Adrenal gland (tissue), 12 donors: ENCODE measurements around the gene FXYD1. TPM values are rescaled to one million over a fixed set of nuclear protein-coding genes. Genes with fewer than 3 reads are reported as not detected.
A peak's percentile ranks its signal among the peaks of the same experiment; 100 is the strongest.

ENCODE experiments used
- DNase-seq, 7 donors: peaks; one replicate each; pipeline ENCODE4 v3.0.0-alpha.2; 2019 to 2020
- H3K27ac ChIP-seq, 5 donors: fragments of 200-600 bp; sonication (generic) in 4 of 5; 1 replicate in 3 of 5; 2 replicates in 2 of 5; pipeline versions ENCODE4 v1.5.1 to v1.8.0; 2016 to 2020; ENCODE audit warnings: mild to moderate bottlenecking in 1 of 5
- H3K27me3 ChIP-seq: fragments of 200-600 bp; 2 replicates; pipeline ENCODE4 v1.8.0; 2021
- H3K36me3 ChIP-seq, 2 donors: fragments of 200-600 bp; replicated peaks in 1 of 2; 1 replicate in 1 of 2; 2 replicates in 1 of 2; pipeline versions ENCODE4 v1.5.1 to v1.8.0; 2018 to 2022
- H3K4me1 ChIP-seq, 2 donors: fragments of 200-600 bp; replicated peaks in 1 of 2; 1 replicate in 1 of 2; 2 replicates in 1 of 2; pipeline versions ENCODE4 v1.5.1 to v1.8.0; 2018 to 2021
- H3K4me3 ChIP-seq, 4 donors: fragments of 200-600 bp; sonication (generic) in 3 of 4; one replicate each; pipeline ENCODE4 v1.5.1; 2016 to 2018
- H3K9me3 ChIP-seq, 3 donors: fragments of 200-600 bp; sonication (generic) in 1 of 3; replicated peaks in 1 of 3; 1 replicate in 2 of 3; 2 replicates in 1 of 3; pipeline versions ENCODE4 v1.5.1 to v1.8.0; 2016 to 2021
- POLR2A ChIP-seq, 2 donors: fragments of 450-650 bp; IDR thresholded peaks; one replicate each; pipeline ENCODE4 v1.6.1; 2017; ENCODE audit warnings: antibody characterized with exemption in 2 of 2, mild to moderate bottlenecking in 2 of 2, moderate library complexity in 1 of 2
- WGBS, 4 donors: extraction: QIAGEN DNeasy Blood & Tissue Kit in 2 of 4; methylation state at CpG; one replicate each; pipeline versions ENCODE4 v1.1.5 to v1.1.7; 2013 to 2017; 5-methylcytosine and 5-hydroxymethylcytosine counted together
- intact Hi-C, 2 donors: fragments of 100-400 bp; cut with DNase I; formaldehyde crosslinking; loops; one replicate each; pipeline versions ENCODE4 v1.14.1 to v1.15.0; 2022 to 2023
- polyA plus RNA-seq, 3 donors: library from polyadenylated mRNA; stranded (reverse); fragments of 200-250 nt in 2 of 3; fragments of 350-450 nt in 1 of 3; fragmentation: Illumina TruSeq in 1 of 3; extraction: RNeasy Lipid Tissue Mini Kit (QIAGEN cat#74804) in 1 of 3; gene quantifications; one replicate each; pipeline ENCODE4 v1.2.3, GENCODE V29; 2013 to 2014
- total RNA-seq, 9 donors: library from RNA; depleted of rRNA in 4 of 9; stranded (reverse); fragments of >200 nt in 4 of 9; fragments of 120-200 nt in 1 of 9; fragmentation: NEBNext Ultra II Directional in 1 of 9; extraction: Animal tissue kit (Norgen Biotek cat#: 25700) in 1 of 9; gene quantifications; one replicate each; pipeline versions ENCODE4 v1.1.0 to v1.2.4, GENCODE V29; 2013 to 2023
- TF ChIP-seq, protein P1 (sequence below), 6 experiments: fragments of 450-650 bp in 4 of 6; fragments of 200-600 bp in 2 of 6; sonication (generic) in 1 of 6; IDR thresholded peaks; 1 replicate in 5 of 6; 2 replicates in 1 of 6; pipeline versions ENCODE4 v1.5.1 to v1.8.0; 2016 to 2021; ENCODE audit warnings: antibody characterized with exemption in 6 of 6, mild to moderate bottlenecking in 2 of 6, moderate library complexity in 1 of 6
- donor health status: healthy with polysubstance abuse.
- donor health status: Bipolar disorder and iron deficiency.
- donor health status: DM: yes; HTN: yes; CAD: no.
- donor health status: DM: no; HTN: no; CAD: no.
- donor health status: DM: no; HTN: no; CAD: no.
- donor health status: DM: yes; HTN: yes; CAD: no.

Gene FXYD1
- total and polyA plus RNA-seq, 12 donors = 2.0 to 58.6 (median 9.4) TPM; not detected in 1

DNA sequence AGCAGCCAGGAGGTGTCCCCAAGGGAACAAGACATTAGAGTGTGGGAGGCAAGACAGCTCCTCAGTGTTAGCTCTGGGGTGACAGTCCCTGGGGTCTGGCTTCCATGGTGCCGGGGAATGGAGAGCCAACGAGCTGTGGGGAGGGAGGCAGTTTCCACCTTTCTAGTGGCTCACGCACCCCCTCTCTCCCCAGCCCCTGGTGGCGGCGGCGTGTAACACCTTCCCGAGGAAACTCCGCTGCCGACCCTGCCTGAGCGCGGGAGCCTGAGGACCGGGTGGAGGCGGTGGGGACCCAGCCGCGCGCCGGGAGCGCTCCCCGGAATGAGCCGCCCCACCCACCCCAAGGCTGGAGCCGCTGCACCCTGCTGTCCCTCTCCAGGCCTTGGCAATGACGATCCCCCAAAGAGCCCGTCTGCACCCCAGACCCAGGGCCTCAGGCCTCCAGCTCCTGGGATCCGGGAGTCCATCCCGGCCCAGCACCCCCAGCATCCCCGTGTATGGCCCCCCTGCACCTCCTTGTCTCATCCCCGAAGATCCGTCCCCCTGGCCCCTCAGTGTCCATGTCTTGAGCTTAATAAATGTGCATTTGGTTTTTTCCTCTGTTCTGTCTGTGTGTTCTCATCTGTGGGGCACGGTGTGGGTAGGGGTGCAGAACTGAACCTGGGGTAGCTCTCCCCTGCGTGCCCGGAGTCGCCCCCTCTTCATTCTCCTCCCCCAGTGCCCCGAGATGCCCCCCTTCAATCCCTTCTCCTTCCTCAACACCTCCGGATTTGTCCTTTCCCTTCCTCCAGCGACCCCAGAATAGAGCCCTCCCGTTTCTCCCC lies 15.3 kb downstream of the FXYD1 start:
- H3K27ac ChIP-seq = peak overlapping the region in 1 of 5 donors; percentile 67
- TF ChIP-seq POLR2A (IDR thresholded peaks at IDR 0.05) = no peak
- TF ChIP-seq, protein P1, sequence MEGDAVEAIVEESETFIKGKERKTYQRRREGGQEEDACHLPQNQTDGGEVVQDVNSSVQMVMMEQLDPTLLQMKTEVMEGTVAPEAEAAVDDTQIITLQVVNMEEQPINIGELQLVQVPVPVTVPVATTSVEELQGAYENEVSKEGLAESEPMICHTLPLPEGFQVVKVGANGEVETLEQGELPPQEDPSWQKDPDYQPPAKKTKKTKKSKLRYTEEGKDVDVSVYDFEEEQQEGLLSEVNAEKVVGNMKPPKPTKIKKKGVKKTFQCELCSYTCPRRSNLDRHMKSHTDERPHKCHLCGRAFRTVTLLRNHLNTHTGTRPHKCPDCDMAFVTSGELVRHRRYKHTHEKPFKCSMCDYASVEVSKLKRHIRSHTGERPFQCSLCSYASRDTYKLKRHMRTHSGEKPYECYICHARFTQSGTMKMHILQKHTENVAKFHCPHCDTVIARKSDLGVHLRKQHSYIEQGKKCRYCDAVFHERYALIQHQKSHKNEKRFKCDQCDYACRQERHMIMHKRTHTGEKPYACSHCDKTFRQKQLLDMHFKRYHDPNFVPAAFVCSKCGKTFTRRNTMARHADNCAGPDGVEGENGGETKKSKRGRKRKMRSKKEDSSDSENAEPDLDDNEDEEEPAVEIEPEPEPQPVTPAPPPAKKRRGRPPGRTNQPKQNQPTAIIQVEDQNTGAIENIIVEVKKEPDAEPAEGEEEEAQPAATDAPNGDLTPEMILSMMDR (IDR thresholded peaks at IDR 0.05) = peak in 5 of 6 experiments; percentile 21 to 58 (median 36)
- 1 to 2% (median 2%) methylated on average over 14 to 36 of the region's 36 CpGs for WGBS, 4 donors
- intact Hi-C loops = no loop called here
- peaks cover 13% of the 10 kb centered on the region for H3K27me3 ChIP-seq
- DNase-seq = no peak
- H3K36me3 ChIP-seq = peaks cover 0 to 10% of the 10 kb centered on the region in 2 donors
- peak overlapping the region in 2 of 4 donors; percentile 37 to 53 for H3K4me3 ChIP-seq
- H3K4me1 ChIP-seq = peaks cover 6 to 18% of the 10 kb centered on the region in 2 donors
- H3K9me3 ChIP-seq = no peaks in the 10 kb centered on the region

DNA sequence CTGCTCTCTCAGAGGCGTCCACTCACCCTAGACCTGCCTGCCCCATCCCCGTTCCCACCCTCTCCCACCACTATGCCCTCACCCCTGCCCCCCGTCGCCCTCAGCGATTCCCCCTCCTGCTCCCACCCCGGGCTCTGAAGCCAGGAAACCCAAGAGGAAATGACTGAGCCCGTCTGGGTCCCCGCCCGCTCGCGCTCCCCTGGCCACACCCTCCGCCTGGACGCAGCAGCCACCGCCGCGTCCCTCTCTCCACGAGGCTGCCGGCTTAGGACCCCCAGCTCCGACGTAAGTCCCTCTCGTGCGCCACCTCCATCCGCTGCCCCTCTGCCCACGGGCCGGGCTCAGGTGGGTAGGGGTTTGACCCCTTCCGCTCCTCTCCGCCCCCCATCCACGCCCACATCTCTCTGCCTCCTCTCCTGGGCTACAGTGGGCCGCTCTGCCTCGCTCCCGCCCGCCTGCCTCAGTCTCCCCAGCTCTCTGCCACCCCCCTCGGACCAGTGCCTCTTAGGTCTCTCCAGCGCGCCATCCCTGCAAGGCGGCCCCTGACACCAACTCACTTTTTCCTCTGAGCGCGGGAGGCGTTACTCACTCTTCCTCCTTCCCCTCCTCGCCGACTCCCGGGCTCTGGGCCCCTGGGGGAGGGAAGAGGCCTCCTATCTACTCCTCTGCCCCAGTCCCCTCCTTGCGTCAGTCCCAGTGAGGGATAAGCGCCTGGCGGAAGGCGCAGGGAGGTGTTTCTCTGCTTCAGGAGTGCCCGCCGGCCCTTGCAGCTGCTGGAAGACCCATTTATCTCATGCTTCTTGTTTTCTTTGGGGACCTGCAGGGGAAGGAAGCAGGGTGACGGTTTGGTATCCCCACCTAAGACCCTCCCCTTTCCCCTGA lies 16.1 kb downstream of the FXYD1 start, which contains the start of gene FXYD5:
TSS of gene FXYD5 (plus strand) at position 211 of the 882 bp plus-strand sequence. CDS start 816 bp downstream, outside the sequence.
- H3K27ac ChIP-seq = peak within 1 kb of the TSS in 1 of 5 donors; percentile 67
- TF ChIP-seq, protein P1 (IDR thresholded peaks at IDR 0.05) = peak in 2 of 6 experiments; percentile 17 to 21
- no peak for TF ChIP-seq POLR2A (IDR thresholded peaks at IDR 0.05)
- H3K36me3 ChIP-seq = peaks cover 0 to 10% of the 10 kb centered on the region in 2 donors
- H3K27me3 ChIP-seq = peaks cover 13% of the 10 kb centered on the region
- peaks cover 6 to 18% of the 10 kb centered on the region in 2 donors for H3K4me1 ChIP-seq
- peak within 1 kb of the TSS in 3 of 4 donors; percentile 33 to 53 (median 37) for H3K4me3 ChIP-seq
- no peaks in the 10 kb centered on the region for H3K9me3 ChIP-seq
- DNase-seq = peak; percentile 54 to 89 (median 58)
- intact Hi-C loops = no loop called here
- WGBS, 4 donors = 1 to 4% (median 3%) methylated on average over 29 to 49 of the region's 49 CpGs

DNA sequence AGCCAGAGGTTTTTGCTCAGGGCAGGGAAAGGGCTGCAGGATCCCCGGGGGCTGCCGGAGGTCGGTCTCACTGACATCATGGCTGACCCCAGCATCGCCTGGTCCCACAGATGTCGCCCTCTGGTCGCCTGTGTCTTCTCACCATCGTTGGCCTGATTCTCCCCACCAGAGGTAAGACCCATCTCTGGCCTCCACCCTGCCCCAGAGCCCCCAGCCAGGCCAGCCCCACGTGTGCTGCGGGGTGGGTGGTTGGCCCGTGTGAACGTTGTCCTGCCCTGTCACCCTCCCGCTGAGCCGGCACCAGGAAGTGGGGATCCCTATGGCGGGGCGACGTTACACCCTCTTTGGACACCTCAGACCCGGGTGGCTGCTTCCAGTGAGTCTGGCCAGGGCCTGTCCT lies 16.8 kb downstream of the FXYD1 start:
- TF ChIP-seq POLR2A (IDR thresholded peaks at IDR 0.05) = no peak
- TF ChIP-seq, protein P1 (IDR thresholded peaks at IDR 0.05) = no peak
- Histone ChIP-seq H3K9me3 (no peaks in the 10 kb centered on the region), H3K27me3 (peaks cover 13% of the 10 kb centered on the region), H3K27ac (no peak overlapping the region), H3K4me3 (peak overlapping the region in 1 of 4 donors; percentile 53), H3K4me1 (peaks cover 6 to 18% of the 10 kb centered on the region in 2 donors), H3K36me3 (peaks cover 0 to 10% of the 10 kb centered on the region in 2 donors)
- 45 to 60% (median 54%) methylated on average over 5 to 17 of the region's 17 CpGs for WGBS, 4 donors
- intact Hi-C loops = no loop called here
- DNase-seq = no peak
